Erythroblast (primary cell): Measurements from ENCODE around the gene TMEM106C.

Experiments used
- GATA1 ChIP-seq: IDR thresholded peaks from 2 replicates; pipeline ENCODE4 v1.6.1; 2011; ENCODE audit warnings: low read depth, mild to moderate bottlenecking, control low read depth, low read length, moderate library complexity
- POLR2A ChIP-seq: IDR thresholded peaks from 2 replicates; pipeline ENCODE4 v1.6.1; 2011; ENCODE audit warnings: mild to moderate bottlenecking, low read length

- TF ChIP-seq POLR2A (no peak), GATA1 (no peak)
Observed at GRCh38 chr12:47973870-47974269, 10.5 kb downstream of the TMEM106C start.
